NCI-H1694 treated with DMSO at 0.1 percent for 48 hours (cell line): ENCODE data around the gene DIABLO.
A peak's percentile ranks its signal among the peaks of the same experiment; 100 is the strongest.
"Not testable (repeated sequence)": the region's sequence is repeated elsewhere in the genome, so short reads cannot be mapped to it uniquely, and the experiment has no call there.

ENCODE experiments used
- DNase-seq: peaks from one replicate; lab custom pipeline; 2025; lab: John Stamatoyannopoulos, UW

The DIABLO gene

DNA sequence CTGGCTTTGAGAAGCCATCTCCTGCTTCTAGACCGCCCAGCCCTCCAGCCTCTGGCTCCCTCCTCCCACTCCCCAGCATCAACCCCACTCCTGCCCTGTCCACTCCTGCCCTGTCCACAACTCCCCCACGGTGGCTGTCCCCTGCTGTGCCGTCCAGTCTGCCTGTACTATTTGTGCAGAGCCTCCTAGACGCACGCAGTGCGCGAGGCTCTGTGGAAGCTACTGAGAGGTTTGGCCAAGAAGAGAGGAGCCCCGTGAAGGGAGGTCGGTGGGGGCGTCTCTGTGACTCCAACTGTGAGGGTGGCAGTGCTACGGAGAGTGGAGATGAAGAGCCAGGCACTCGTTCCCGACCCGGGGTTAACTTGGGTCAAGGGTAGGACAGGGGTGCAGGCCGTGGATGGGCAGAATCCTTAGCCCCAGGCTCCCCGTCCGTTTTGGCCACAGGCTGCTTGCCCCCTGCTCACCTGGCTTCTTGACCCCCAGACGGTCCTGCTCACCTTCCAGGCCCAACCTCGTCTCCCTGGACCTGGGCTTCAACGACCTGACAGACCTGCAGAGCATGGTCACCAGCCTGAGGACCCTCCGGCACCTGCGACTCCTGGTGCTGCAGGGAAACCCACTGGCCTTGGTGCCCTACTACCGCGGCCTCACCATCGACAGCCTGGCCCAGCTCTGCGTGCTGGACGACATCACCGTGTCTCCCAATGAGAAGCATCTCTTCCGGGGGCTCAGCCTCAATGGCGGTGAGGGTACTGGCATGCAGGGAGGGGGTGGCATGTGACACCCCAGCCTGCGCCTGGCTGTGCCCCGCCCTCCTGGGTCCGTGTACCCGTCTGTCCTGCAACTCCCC lies 36.0 kb downstream of the DIABLO start:
- DNase-seq: no peak

DNA sequence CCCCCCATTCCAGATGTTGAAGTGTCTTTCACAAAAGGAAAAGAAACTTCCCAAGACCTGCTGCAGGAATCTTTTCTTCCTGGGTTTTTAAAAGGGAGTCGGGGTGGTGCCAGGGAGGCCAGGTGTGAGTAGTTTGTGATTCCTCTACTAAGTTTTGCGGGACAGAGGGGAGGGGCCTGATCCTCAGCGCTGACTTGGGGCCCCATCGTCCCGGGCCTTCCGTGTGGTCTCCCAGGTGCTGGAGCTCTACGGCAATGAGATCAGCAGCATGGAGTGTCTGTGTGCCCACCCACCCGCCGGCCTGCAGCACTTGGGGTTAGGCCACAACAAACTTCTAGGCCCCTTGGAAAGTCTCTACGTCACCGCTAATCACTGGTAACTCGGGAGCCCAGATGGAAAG lies 38.4 kb downstream of the DIABLO start:
- DNase-seq: no peak

- no peak for DNase-seq
Observed at GRCh38 chr12:122185494-122186082, 40.3 kb downstream of the DIABLO start.

- DNase-seq: no peak
Observed at GRCh38 chr12:122185079-122185478, 40.8 kb downstream of the DIABLO start.

DNA sequence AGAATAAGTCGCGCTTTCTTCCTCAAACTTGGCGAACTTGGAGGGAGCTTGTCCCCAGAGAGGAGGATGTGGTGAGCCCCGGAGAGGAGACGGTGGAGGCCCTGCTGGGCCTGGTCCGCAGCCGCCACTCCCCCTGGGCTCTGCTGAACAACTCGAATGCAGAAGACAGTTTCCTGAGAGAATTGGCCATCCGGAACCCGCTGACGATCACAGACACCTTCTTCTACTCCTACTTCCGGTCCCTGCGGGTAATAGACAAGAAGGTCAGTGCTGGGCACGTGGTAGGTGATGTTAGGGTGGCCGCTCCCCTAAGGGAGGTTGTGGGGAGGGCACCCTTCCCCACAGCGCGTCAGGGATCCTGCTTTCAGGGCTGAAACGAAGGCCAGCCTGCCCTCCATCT lies 41.3 kb downstream of the DIABLO start:
- no peak for DNase-seq

DNA sequence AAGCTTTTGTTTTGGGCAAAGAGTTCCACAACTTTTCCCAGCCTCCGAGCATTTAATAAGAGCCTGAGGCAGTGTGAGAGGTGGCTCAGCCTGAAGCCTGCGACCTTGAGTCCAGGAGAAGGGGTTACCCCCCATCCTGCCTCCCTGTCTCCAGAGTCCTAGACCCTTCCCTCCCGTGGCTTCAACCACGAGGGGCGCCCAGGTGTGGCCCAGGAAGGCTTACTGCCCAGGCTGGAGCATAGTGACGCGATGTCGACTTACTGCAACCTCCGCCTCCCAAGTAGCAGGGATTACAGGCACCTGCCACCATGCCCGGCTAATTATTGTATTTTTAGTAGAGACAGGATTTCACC lies 42.3 kb downstream of the DIABLO start:
- DNase-seq: no peak

GRCh38 chr12:122182887-122183587 lies 42.8 kb downstream of the DIABLO start, which contains the start of gene LRRC43:
TSS of gene LRRC43 (plus strand) at chr12:122183123. CDS start at chr12:122183145, 22 bp downstream.
- peak; percentile 14 for DNase-seq

- not testable (repeated sequence) for DNase-seq
Observed at GRCh38 chr12:122176473-122176872, 49.4 kb downstream of the DIABLO start.

DNA sequence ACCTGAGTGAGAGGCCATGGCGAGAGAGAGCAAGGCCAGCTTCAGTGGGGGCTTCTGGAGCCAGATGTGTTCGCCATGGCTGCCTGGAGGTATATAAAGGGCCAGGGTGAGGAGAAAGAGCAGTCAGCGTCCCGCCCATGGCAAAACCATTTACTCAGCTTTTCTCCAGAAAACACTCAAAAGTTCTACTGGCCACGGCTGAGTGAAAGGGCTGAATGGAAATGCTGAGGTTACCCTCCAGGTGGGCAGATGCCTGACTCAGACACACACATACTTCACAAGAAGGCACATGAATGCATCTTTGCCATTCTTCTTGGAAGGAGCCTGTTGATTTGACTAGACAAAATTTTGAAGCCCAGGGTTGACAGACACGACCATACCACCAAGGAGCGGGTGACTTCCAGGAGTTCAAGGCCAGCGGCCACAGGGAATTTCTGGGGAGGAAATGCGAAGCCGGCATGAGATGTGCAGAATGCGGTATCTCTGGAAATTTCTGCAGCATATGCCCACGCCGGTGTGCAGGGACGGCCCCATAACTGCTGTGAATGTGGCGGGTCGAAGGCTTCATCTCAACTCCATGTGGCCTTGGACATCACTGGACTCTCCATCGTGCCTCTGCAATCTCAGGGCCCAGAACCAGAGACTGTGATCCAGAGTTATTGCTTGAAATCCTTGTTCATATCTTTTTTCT lies 51.6 kb downstream of the DIABLO start, which contains the start of gene IL31:
TSS of gene IL31 (minus strand) at position 67 of the 691 bp plus-strand sequence. CDS start at position 18, 49 bp downstream.
- no peak for DNase-seq

- DNase-seq: no peak
Observed at GRCh38 chr12:122172262-122172939, 53.5 kb downstream of the DIABLO start.

DNA sequence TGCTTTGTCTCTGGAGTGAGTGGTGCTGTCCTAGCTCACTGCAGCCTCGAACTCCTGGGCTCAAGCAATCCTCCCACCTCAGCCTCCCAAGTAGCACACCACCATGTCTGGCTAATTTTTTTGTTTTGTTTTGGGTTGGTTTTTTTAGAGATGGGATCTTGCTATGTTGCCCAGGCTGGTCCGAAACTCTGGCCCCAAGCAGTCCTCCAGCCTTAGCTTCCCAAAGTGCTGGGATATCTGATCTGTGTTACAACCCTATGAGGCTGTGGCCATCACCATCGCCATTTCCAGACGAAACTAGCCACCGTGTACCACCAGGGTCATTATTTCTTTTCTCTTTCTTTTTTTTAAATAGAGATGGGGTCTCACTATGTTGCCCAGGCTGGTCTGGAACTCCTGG lies 54.5 kb downstream of the DIABLO start:
- no peak for DNase-seq

- DNase-seq: no peak
Observed at GRCh38 chr12:122168492-122168891, 57.4 kb downstream of the DIABLO start.

DNA sequence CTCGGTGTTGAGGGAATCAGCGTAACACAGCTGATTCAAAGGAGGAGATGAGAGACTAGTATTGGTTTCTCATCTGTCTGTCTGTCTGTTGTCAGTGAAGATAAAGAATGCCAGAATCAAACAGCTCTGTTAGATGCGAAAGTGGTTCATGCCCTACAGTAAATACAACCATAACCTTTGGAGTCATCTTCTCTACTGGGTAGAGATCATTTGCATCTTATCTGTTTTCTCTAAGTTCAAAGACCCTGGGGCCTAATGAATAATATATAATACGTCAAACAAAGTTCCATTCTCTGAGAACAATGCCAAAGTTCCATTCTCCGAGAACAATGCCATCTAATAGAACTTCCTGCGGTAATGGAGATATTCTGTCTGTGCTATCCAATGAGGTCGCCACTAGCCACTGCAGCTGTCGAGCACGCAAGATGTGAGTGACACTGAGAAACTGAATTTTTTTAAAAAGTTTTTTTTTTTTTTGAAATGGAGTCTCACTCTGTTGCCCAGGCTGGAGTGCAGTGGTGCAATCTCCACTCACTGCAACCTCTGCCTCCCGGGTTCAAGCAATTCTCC lies 58.4 kb downstream of the DIABLO start:
- DNase-seq: no peak

DNA sequence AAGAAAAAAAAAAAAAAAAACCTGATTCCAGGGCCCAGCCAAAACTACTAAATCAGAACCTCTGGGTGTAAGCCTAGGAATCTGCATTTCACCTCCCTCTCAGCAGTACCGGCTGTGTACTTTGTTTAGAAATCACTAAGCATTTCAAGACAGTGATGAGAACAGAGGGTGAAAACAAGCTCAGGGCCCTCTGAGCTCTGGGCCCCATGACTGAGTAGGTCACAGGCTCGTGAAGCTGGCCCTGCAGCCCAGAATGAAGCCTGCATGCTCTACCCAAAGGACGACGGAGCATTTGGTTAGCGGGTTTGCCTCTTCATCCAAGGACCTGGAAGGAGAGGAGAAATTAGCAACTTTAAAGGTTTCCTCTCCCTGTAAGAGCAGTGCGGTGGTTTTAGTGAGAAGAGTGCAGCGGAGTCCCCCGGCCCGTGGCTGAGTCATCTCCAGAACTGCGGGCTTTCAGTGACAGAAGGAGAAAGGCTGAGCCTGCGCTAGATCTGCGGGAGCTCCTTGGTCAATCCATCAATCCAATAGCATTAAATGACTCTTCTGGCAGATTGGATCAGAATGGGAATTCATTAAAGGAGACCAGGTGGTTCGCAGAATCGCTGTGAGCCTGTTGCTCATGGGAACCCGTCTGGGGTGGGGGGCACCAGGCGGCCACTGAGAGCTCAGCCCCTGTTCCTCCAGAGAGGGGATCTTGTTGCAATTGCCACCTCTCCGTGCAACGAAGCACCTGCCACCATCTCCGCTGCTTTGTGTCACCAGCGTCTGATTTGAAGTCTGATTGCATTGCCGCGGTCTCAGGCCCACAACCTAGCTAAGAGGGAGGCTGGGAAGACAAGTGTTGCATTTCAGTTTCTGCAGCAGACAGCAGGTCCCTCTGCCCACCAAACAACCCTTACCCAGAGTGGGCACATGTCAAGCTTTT lies 59.2 kb downstream of the DIABLO start:
- no peak for DNase-seq

GRCh38 chr12:122162976-122163375 lies 62.9 kb downstream of the DIABLO start:
- DNase-seq: no peak

- no peak for DNase-seq
Observed at GRCh38 chr12:122161682-122162081, 64.2 kb downstream of the DIABLO start.

GRCh38 chr12:122160761-122161160 lies 65.1 kb downstream of the DIABLO start:
- DNase-seq: no peak

DNA sequence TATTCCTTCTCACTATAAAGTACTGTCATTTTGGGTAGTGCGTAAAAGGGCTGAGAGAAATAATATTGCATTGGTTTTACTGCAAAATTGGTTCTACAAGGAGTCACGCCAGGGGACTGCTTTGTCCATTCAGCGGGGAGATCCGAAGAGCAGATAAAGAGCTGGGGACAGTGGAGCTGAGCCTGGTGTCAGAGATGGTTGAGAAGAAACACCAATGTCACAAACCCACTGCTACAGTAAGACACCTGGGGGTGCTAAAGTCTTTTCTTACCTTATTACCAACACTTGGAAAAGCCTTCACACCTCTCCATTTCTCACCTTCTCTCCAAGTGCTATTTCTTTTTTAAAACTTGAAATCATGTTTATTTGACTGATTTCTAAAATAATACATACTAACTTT lies 66.0 kb downstream of the DIABLO start:
- no peak for DNase-seq

DNA sequence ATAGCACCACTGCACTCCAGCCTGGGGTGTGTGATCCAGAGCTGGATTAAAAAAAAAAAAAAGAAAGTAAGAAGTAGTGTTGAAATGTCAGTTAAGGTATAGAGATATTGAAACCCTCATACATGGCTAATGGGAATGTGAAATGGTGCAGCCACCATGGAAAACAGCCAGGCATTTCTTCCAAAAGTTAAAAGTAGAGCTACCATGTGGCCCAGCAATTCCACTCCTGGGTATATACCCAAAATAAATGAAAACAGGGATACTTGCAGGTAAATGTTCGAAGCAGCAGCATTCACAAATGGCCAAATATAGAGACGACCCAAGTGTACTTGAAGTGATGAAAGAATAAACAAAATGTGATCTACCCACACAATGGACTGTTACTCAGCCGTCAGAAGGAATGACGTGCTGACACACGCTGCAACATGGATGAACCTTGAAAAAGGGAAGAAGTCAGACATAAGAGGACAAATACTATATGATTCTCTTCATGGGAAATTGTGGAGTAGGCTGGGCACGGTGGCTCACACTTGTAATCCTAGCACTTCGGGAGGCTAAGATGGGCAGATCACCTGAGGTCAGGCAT lies 67.1 kb downstream of the DIABLO start:
- no peak for DNase-seq
